Measurements from ENCODE around the gene STK32C.

Gene STK32C

GRCh38 chr10:132243141-132243540 is 64.6 kb downstream of the STK32C start:
- no peak for DNase-seq

- no peak for DNase-seq
Measured at GRCh38 chr10:132242103-132242840, 65.5 kb downstream of the STK32C start.

- DNase-seq: no peak
Measured at GRCh38 chr10:132241496-132241895, 66.3 kb downstream of the STK32C start.

- no peak for DNase-seq
Measured at GRCh38 chr10:132241086-132241485, 66.7 kb downstream of the STK32C start.

- DNase-seq: no peak
Measured at GRCh38 chr10:132240581-132240980, 67.2 kb downstream of the STK32C start.

- no peak for DNase-seq
Measured at GRCh38 chr10:132240156-132240555, 67.6 kb downstream of the STK32C start.

- DNase-seq: no peak
Measured at GRCh38 chr10:132239126-132240031, 68.4 kb downstream of the STK32C start.

- DNase-seq: no peak
Measured at GRCh38 chr10:132238371-132239125, 69.2 kb downstream of the STK32C start.

GRCh38 chr10:132237871-132238270 is 69.9 kb downstream of the STK32C start:
- DNase-seq: no peak

- no peak for DNase-seq
Measured at GRCh38 chr10:132237396-132237795, 70.4 kb downstream of the STK32C start.

- no peak for DNase-seq
Measured at GRCh38 chr10:132236881-132237280, 70.9 kb downstream of the STK32C start.

- DNase-seq: no peak
Measured at GRCh38 chr10:132236161-132236560, 71.6 kb downstream of the STK32C start.

GRCh38 chr10:132234860-132235259 is 72.9 kb downstream of the STK32C start:
- DNase-seq: no peak

GRCh38 chr10:132233501-132234085 is 74.2 kb downstream of the STK32C start:
- DNase-seq: no peak

- DNase-seq: no peak
Measured at GRCh38 chr10:132232981-132233380, 74.8 kb downstream of the STK32C start.

GRCh38 chr10:132232023-132232951 is 75.5 kb downstream of the STK32C start:
- no peak for DNase-seq

GRCh38 chr10:132231656-132232022 is 76.1 kb downstream of the STK32C start:
- DNase-seq: no peak

GRCh38 chr10:132230557-132231210 is 77.1 kb downstream of the STK32C start:
- DNase-seq: no peak

GRCh38 chr10:132229834-132230556 is 77.8 kb downstream of the STK32C start:
- no peak for DNase-seq

GRCh38 chr10:132229096-132229495 is 78.7 kb downstream of the STK32C start:
- no peak for DNase-seq

- DNase-seq: no peak
Measured at GRCh38 chr10:132228616-132229015, 79.1 kb downstream of the STK32C start.
